Mesothelial cell of epicardium (in vitro differentiated cells): ENCODE data around the gene PCSK4. TPM values are rescaled to one million over a fixed set of nuclear protein-coding genes. Genes with fewer than 3 reads are reported as not detected.

Experiments
- DNase-seq, 2 experiments: peaks; one replicate each; pipeline ENCODE4 v3.0.0; 2021; ENCODE audit warnings: low spot score in 2 of 2; ENCODE audit not compliant: unreplicated experiment in 2 of 2
- H3K27ac Mint-ChIP-seq: 2 replicates; pipeline ENCODE4 v1.8.0; 2021; ENCODE audit warnings: mixed read lengths
- H3K27me3 Mint-ChIP-seq: 2 replicates; pipeline ENCODE4 v1.8.0; 2021; ENCODE audit warnings: low read depth, mixed read lengths
- H3K36me3 Mint-ChIP-seq: 2 replicates; pipeline ENCODE4 v1.8.0; 2021; ENCODE audit warnings: mixed read lengths
- H3K4me1 Mint-ChIP-seq: 2 replicates; pipeline ENCODE4 v1.8.0; 2021; ENCODE audit warnings: mixed read lengths
- H3K4me3 Mint-ChIP-seq: 2 replicates; pipeline ENCODE4 v1.8.0; 2021; ENCODE audit warnings: mild to moderate bottlenecking, moderate library complexity, mixed read lengths
- H3K9me3 Mint-ChIP-seq: 2 replicates; pipeline ENCODE4 v1.8.0; 2021; ENCODE audit warnings: mixed read lengths
- CTCF ChIP-seq: fragments of 200-600 bp; sonication (generic); IDR thresholded peaks from one replicate; pipeline ENCODE4 v1.5.0; 2021; ENCODE audit warnings: antibody characterized with exemption; ENCODE audit not compliant: unreplicated experiment
- total RNA-seq: library from RNA; stranded (reverse); gene quantifications from 3 replicates; pipeline ENCODE4 v1.2.1, GENCODE V29; 2021

PCSK4 gene
- total RNA-seq, 1 donor from 2014 or later, result 22.6 TPM

DNA sequence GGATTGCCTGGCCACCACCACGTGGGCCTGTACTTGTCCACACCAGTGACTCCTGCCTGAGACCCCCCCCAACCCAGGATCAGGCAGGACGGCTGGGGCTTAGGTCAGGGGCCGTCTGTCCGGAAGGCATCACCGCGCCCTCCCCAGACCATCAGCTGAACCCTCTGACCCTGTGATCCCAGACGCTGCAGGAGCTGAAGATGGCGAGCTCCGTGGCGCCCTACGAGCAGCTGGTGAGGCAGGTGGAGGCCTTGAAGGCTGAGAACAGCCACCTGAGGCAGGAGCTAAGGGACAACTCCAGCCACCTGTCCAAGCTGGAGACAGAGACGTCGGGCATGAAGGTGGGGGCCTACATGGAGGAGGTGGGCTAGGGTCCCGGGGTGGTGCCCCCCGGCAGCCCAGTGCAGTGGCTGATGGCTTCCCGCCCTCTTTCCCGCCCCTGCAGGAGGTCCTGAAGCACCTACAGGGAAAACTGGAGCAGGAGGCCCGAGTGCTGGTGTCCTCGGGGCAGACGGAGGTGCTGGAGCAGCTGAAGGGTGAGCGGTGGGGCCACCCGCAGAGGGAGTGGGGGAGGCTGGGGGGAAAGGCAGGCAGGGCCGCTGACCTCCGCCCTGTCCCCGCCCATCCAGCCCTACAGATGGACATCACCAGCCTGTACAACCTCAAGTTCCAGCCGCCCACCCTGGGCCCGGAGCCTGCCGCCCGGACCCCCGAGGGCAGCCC lies 37.2 kb downstream of the PCSK4 start:
- Mint-ChIP-seq H3K4me3 (no peak overlapping the region), H3K4me1 (peaks cover 2% of the 10 kb centered on the region), H3K27me3 (peaks cover 84% of the 10 kb centered on the region), H3K9me3 (no peaks in the 10 kb centered on the region), H3K27ac (no peak overlapping the region), H3K36me3 (no peaks in the 10 kb centered on the region)
- no peak for TF ChIP-seq CTCF
- DNase-seq, result no peak

DNA sequence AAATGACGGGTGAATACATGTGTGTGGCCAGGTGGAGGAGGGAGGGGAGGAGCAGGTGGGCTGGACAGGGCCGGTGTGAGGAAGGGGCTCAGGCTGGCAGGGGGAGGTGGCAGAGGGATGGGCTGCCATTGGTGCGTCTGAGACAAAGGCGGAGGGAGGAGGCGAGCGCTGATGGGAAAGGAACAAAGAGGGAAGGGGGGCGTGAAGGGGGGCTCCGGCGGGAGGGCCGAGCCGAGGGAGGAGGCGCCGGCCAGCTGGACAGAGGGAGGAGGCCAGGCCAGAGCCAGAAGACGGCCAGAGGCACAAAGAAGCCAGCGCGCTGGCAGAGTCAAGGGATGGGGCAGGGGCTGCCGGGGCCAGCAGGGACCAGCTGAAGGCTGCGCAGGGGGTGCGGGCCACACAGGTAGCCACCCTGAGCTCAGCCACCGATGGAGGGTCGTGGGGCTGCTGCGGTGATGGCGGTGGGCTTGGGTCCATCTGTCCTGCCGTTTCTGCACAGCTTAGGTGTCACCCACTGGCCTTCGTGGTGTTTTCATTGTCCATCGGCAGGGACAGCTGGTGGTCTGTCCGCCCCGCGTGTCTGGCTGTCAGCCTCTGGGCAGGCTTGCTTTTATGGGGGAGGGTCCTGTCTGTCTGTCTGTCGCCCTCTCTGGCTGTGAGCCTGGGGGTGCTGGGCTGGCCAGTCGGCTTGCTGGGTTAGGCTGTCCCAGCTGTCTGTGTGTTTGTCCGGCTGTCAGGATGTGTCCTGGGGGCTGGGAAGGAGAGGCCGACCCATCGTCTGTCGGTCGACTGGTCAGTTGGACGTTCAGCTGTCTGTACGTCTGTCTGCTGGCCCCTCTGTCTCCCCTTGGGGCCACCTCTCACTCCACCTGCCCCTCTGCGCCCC lies 38.0 kb downstream of the PCSK4 start:
- peaks cover 2% of the 10 kb centered on the region for H3K4me1 Mint-ChIP-seq
- peaks cover 85% of the 10 kb centered on the region for H3K27me3 Mint-ChIP-seq
- TF ChIP-seq CTCF, result no peak
- no peak for DNase-seq
- H3K4me3 Mint-ChIP-seq, result no peak overlapping the region
- H3K9me3 Mint-ChIP-seq, result no peaks in the 10 kb centered on the region
- no peaks in the 10 kb centered on the region for H3K36me3 Mint-ChIP-seq
- H3K27ac Mint-ChIP-seq, result no peak overlapping the region

- Mint-ChIP-seq H3K4me3 (no peak overlapping the region), H3K9me3 (no peaks in the 10 kb centered on the region), H3K27me3 (peaks cover 85% of the 10 kb centered on the region), H3K27ac (no peak overlapping the region), H3K36me3 (no peaks in the 10 kb centered on the region), H3K4me1 (peaks cover 2% of the 10 kb centered on the region)
- no peak for DNase-seq
- TF ChIP-seq CTCF, result no peak
Observed at GRCh38 chr19:1450735-1451731, 39.1 kb downstream of the PCSK4 start.

GRCh38 chr19:1449467-1450442 lies 40.4 kb downstream of the PCSK4 start, which contains the start of gene APC2:
APC2 (plus strand) TSS chr19:1450121; CDS start chr19:1453002, 2,881 bp downstream.
- TF ChIP-seq CTCF, result no peak
- Mint-ChIP-seq H3K4me3 (no peak within 1 kb of the TSS), H3K36me3 (no peaks in the 10 kb centered on the region), H3K4me1 (peaks cover 2% of the 10 kb centered on the region), H3K9me3 (no peaks in the 10 kb centered on the region), H3K27me3 (peaks cover 81% of the 10 kb centered on the region), H3K27ac (no peak within 1 kb of the TSS)
- DNase-seq, result no peak
